ENCODE measurements around the gene HOXD3. TPM values are rescaled to one million over a fixed set of nuclear protein-coding genes. Genes with fewer than 3 reads are reported as not detected.

HOXD3 gene
- total RNA-seq, 1 donor = 1.1 TPM

DNA sequence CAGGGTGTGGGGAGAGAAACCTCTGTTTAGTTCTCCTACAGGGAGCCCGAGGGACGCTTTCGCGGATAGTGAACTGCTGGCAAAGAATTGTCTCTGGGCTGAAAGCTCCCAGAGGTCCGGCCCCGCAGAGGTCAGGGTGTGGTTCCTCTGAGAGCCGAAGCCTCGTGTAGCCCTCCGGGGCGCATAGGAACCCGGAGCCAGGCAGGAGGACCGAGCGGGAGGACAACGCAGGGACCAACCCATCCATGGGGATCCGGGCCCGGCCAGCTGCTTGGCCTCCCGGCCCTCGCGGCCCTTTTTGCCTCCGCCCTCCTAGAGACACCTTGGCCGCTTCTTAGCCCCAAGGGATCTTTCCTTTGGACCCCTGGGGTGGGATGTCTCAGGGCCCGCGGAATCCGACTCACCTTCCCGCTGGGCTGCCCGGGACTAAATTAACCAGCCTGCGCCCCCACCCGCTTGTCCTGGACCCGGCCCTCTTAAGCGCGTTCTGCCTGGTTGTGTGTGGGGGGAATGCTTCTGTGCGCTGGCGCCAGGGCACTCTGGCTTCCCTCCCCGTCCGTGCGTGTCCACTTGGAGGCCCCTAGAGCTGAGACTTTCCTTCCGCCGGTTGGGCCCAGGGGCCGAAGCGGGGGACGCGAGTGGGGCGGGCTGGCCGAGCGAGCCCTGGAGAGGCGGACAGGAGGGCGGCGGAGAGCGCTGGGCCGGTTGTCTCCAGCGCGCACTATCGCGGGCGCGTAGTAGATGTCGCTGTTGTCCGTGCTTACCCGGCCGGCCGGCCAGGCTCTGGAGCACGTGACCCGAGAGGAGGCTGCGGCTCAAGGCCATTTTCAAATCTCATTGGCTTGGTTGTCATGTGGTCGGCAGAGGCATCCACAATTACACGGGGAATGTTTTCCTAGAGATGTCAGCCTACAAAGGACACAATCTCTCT, 41.0 kb upstream of the HOXD3 start, which contains the start of gene HOXD10:
Gene HOXD10 (plus strand): TSS at position 896 of the 931 bp plus-strand sequence. CDS start 56 bp downstream, outside the sequence.
- Histone ChIP-seq H3K9me3 (ENCODE audit: low read depth, low read length) (no peaks in the 10 kb centered on the region), H3K27ac (ENCODE audit: low read depth, low read length) (no peak within 1 kb of the TSS), H3K4me2 (ENCODE audit: insufficient read depth, low read length) (peak within 1 kb of the TSS; percentile 58), H4K20me1 (ENCODE audit: insufficient read depth, low read length) (no peaks in the 10 kb centered on the region), H3K79me2 (ENCODE audit: insufficient read depth, low read length) (no peaks in the 10 kb centered on the region), H3K4me1 (ENCODE audit: insufficient read depth, low read length) (no peaks in the 10 kb centered on the region), H3K36me3 (ENCODE audit: insufficient read depth, low read length) (no peaks in the 10 kb centered on the region), H3K27me3 (ENCODE audit: insufficient read depth, low read length) (peaks cover 98% of the 10 kb centered on the region), H2AFZ (ENCODE audit: low read length) (no peak within 1 kb of the TSS), H3K4me3 (ENCODE audit: insufficient read depth, low read length) (peak within 1 kb of the TSS; percentile 46)
- TF ChIP-seq, protein P1, sequence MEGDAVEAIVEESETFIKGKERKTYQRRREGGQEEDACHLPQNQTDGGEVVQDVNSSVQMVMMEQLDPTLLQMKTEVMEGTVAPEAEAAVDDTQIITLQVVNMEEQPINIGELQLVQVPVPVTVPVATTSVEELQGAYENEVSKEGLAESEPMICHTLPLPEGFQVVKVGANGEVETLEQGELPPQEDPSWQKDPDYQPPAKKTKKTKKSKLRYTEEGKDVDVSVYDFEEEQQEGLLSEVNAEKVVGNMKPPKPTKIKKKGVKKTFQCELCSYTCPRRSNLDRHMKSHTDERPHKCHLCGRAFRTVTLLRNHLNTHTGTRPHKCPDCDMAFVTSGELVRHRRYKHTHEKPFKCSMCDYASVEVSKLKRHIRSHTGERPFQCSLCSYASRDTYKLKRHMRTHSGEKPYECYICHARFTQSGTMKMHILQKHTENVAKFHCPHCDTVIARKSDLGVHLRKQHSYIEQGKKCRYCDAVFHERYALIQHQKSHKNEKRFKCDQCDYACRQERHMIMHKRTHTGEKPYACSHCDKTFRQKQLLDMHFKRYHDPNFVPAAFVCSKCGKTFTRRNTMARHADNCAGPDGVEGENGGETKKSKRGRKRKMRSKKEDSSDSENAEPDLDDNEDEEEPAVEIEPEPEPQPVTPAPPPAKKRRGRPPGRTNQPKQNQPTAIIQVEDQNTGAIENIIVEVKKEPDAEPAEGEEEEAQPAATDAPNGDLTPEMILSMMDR (IDR thresholded peaks at IDR 0.05; ENCODE audit: extremely low read depth, low read depth, low read length) = peak; percentile 32
- DNase-seq (ENCODE audit: insufficient read length, low spot score, missing footprints) = peak; percentile 96

DNA sequence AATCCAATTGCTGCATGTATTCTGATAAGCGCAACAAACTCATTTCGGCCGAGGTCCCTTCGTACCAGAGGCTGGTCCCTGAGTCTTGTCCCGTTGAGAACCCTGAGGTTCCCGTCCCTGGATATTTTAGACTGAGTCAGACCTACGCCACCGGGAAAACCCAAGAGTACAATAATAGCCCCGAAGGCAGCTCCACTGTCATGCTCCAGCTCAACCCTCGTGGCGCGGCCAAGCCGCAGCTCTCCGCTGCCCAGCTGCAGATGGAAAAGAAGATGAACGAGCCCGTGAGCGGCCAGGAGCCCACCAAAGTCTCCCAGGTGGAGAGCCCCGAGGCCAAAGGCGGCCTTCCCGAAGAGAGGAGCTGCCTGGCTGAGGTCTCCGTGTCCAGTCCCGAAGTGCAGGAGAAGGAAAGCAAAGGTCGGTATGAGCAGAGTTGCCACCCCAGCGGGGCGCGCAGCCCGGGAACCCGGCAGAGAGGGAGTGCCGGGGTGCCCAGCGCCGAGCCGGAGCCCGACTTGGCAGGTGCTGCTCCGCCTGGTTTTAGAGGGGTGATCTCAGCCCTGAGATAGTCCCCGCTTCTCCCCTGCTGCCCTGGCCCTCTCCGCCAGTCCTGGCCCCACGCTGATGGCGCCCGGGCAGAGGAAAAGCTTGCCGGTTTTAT, 39.8 kb upstream of the HOXD3 start:
- H4K20me1 ChIP-seq (ENCODE audit: insufficient read depth, low read length) = no peaks in the 10 kb centered on the region
- H3K9me3 ChIP-seq (ENCODE audit: low read depth, low read length) = no peaks in the 10 kb centered on the region
- H3K27ac ChIP-seq (ENCODE audit: low read depth, low read length) = no peak overlapping the region
- H2AFZ ChIP-seq (ENCODE audit: low read length) = no peak overlapping the region
- H3K4me2 ChIP-seq (ENCODE audit: insufficient read depth, low read length) = peak overlapping the region; percentile 58
- peaks cover 99% of the 10 kb centered on the region for H3K27me3 ChIP-seq (ENCODE audit: insufficient read depth, low read length)
- TF ChIP-seq, protein P1 (IDR thresholded peaks at IDR 0.05; ENCODE audit: extremely low read depth, low read depth, low read length) = no peak
- H3K36me3 ChIP-seq (ENCODE audit: insufficient read depth, low read length) = no peaks in the 10 kb centered on the region
- H3K4me3 ChIP-seq (ENCODE audit: insufficient read depth, low read length) = peak overlapping the region; percentile 19
- no peaks in the 10 kb centered on the region for H3K79me2 ChIP-seq (ENCODE audit: insufficient read depth, low read length)
- peaks cover 1% of the 10 kb centered on the region for H3K4me1 ChIP-seq (ENCODE audit: insufficient read depth, low read length)
- DNase-seq (ENCODE audit: insufficient read length, low spot score, missing footprints) = peak; percentile 81

DNA sequence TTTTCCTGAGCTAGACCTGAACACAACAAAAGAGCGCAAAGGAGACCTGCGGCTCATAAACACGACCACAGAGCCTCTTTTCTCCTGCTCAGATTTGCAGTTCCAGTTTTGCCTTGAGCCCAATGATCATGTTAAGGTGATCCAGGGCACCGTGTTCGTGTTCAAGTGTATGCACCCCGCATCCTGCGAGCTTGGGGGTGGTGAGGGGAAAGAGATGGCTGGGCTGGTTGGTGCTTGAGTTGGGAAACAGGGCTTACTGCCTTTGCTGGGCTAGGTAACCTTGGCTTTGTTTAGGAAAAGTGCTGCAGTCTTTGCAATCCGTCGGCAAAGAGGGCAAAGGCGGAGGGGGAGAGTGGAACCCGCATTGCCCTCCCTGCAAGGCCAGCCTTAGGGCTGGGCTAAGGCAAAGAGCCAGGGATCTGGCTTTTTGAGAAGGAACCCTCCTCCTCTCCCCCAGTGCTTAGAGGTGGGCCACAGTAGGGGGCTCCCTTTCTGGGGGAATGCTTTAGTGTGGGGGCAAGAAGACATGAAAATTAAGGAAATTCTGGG, 39.2 kb upstream of the HOXD3 start:
- Histone ChIP-seq H3K9me3 (ENCODE audit: low read depth, low read length) (no peaks in the 10 kb centered on the region), H3K79me2 (ENCODE audit: insufficient read depth, low read length) (no peaks in the 10 kb centered on the region), H2AFZ (ENCODE audit: low read length) (no peak overlapping the region), H4K20me1 (ENCODE audit: insufficient read depth, low read length) (no peaks in the 10 kb centered on the region), H3K27me3 (ENCODE audit: insufficient read depth, low read length) (peaks cover 99% of the 10 kb centered on the region), H3K27ac (ENCODE audit: low read depth, low read length) (no peak overlapping the region), H3K36me3 (ENCODE audit: insufficient read depth, low read length) (no peaks in the 10 kb centered on the region), H3K4me2 (ENCODE audit: insufficient read depth, low read length) (peak overlapping the region; percentile 58), H3K4me1 (ENCODE audit: insufficient read depth, low read length) (peaks cover 6% of the 10 kb centered on the region), H3K4me3 (ENCODE audit: insufficient read depth, low read length) (no peak overlapping the region)
- DNase-seq (ENCODE audit: insufficient read length, low spot score, missing footprints) = no peak
- TF ChIP-seq, protein P1 (IDR thresholded peaks at IDR 0.05; ENCODE audit: extremely low read depth, low read depth, low read length) = no peak

All from osteoblast (primary cell).